WTC11 (cell line): ENCODE measurements around the gene IPO13. TPM values are rescaled to one million over a fixed set of nuclear protein-coding genes. Genes with fewer than 3 reads are reported as not detected.

ENCODE experiments used
- ATAC-seq: fragments of 200-7000 bp; cut with Tn5 transposase; 2 replicates; pipeline ENCODE4 v1.10.0; 2021; ENCODE audit warnings: mild to moderate bottlenecking, moderate library complexity
- CTCF ChIA-PET: fragments of 300-600 bp; sonication (Branson Sonifier 250); formaldehyde crosslinking; loops from one replicate; lab custom pipeline; 2021; ENCODE audit warnings: antibody characterized with exemption; lab: Charles Lee
- POLR2A ChIA-PET: fragments of 350-600 bp; sonication (Branson Sonifier 250); formaldehyde crosslinking; loops from one replicate; lab custom pipeline; 2021; ENCODE audit warnings: antibody characterized with exemption; lab: Charles Lee
- DNase-seq: peaks from one replicate; pipeline ENCODE4 v3.0.0; 2021; ENCODE audit warnings: low spot score
- H3K27ac Mint-ChIP-seq: 2 replicates; pipeline ENCODE4 v1.8.0; 2021; ENCODE audit warnings: mixed read lengths
- H3K27me3 Mint-ChIP-seq: 2 replicates; pipeline ENCODE4 v1.8.0; 2021; ENCODE audit warnings: low read depth, mild to moderate bottlenecking, moderate library complexity, mixed read lengths
- H3K36me3 Mint-ChIP-seq: 2 replicates; pipeline ENCODE4 v1.8.0; 2021; ENCODE audit warnings: mixed read lengths
- H3K4me1 Mint-ChIP-seq: 2 replicates; pipeline ENCODE4 v1.8.0; 2022; ENCODE audit warnings: mixed read lengths
- H3K4me3 Mint-ChIP-seq: 2 replicates; pipeline ENCODE4 v1.8.0; 2021; ENCODE audit warnings: mild to moderate bottlenecking, moderate library complexity, mixed read lengths
- H3K9me3 Mint-ChIP-seq: 2 replicates; pipeline ENCODE4 v1.8.0; 2021; ENCODE audit warnings: mixed read lengths
- AFF4 ChIP-seq: sonication (generic); formaldehyde crosslinking; IDR thresholded peaks from 2 replicates; pipeline ENCODE4 v1.8.1; 2023; ENCODE audit warnings: mild to moderate bottlenecking, missing genetic modification reagents, borderline replicate concordance
- ATF1 ChIP-seq: sonication (generic); formaldehyde crosslinking; IDR thresholded peaks from 2 replicates; pipeline ENCODE4 v1.8.1; 2023; ENCODE audit warnings: mild to moderate bottlenecking, moderate library complexity, missing genetic modification reagents
- ATF2 ChIP-seq: sonication (generic); formaldehyde crosslinking; IDR thresholded peaks from 2 replicates; pipeline ENCODE4 v1.8.1; 2022; ENCODE audit warnings: low read depth, missing genetic modification reagents, borderline replicate concordance
- CREM ChIP-seq: sonication (generic); formaldehyde crosslinking; IDR thresholded peaks from 2 replicates; pipeline ENCODE4 v1.8.1; 2022; ENCODE audit warnings: mild to moderate bottlenecking, missing genetic modification reagents, moderate library complexity
- E2F1 ChIP-seq: sonication (generic); formaldehyde crosslinking; IDR thresholded peaks from 2 replicates; pipeline ENCODE4 v1.8.0; 2022; ENCODE audit warnings: mild to moderate bottlenecking, missing genetic modification reagents
- ESRRA ChIP-seq: sonication (generic); formaldehyde crosslinking; IDR thresholded peaks from 2 replicates; pipeline ENCODE4 v1.8.1; 2022; ENCODE audit warnings: mild to moderate bottlenecking, missing genetic modification reagents, borderline replicate concordance
- FOXJ3 ChIP-seq: sonication (generic); formaldehyde crosslinking; IDR thresholded peaks from 2 replicates; pipeline ENCODE4 v1.9.0; 2021; ENCODE audit warnings: missing genetic modification reagents, mild to moderate bottlenecking, borderline replicate concordance
- FOXK1 ChIP-seq: sonication (generic); formaldehyde crosslinking; IDR thresholded peaks from 2 replicates; pipeline ENCODE4 v1.8.0; 2022; ENCODE audit warnings: mild to moderate bottlenecking, moderate library complexity, missing genetic modification reagents
- MAX ChIP-seq: sonication (generic); formaldehyde crosslinking; IDR thresholded peaks from 2 replicates; pipeline ENCODE4 v1.8.0; 2022; ENCODE audit warnings: mild to moderate bottlenecking, missing genetic modification reagents
- MYBL2 ChIP-seq: sonication (generic); formaldehyde crosslinking; IDR thresholded peaks from 2 replicates; pipeline ENCODE4 v1.8.1; 2023; ENCODE audit warnings: mild to moderate bottlenecking, moderate library complexity, missing genetic modification reagents
- RORB ChIP-seq: fragments of 250-450 bp; sonication (Bioruptor Pico); IDR thresholded peaks from 2 replicates; pipeline ENCODE4 v1.9.0; 2021; ENCODE audit warnings: mild to moderate bottlenecking
- SP1 ChIP-seq: sonication (generic); formaldehyde crosslinking; conservative IDR thresholded peaks from 2 replicates; pipeline ENCODE4 v1.8.1; 2022; ENCODE audit warnings: missing genetic modification reagents
- TEAD4 ChIP-seq: sonication (generic); formaldehyde crosslinking; IDR thresholded peaks from 2 replicates; pipeline ENCODE4 v1.8.0; 2022; ENCODE audit warnings: mild to moderate bottlenecking, missing genetic modification reagents
- ZBTB21 ChIP-seq: sonication (generic); formaldehyde crosslinking; IDR thresholded peaks from 2 replicates; pipeline ENCODE4 v1.8.1; 2023; ENCODE audit warnings: mild to moderate bottlenecking, missing genetic modification reagents, borderline replicate concordance
- ZNF263 ChIP-seq: sonication (generic); formaldehyde crosslinking; IDR thresholded peaks from 2 replicates; pipeline ENCODE4 v1.8.1; 2022; ENCODE audit warnings: low read depth, mild to moderate bottlenecking, moderate library complexity, missing genetic modification reagents
- ZNF317 ChIP-seq: sonication (generic); formaldehyde crosslinking; IDR thresholded peaks from 2 replicates; pipeline ENCODE4 v1.8.1; 2023; ENCODE audit warnings: low read depth, mild to moderate bottlenecking, moderate library complexity, missing genetic modification reagents, borderline replicate concordance
- ZNF423 ChIP-seq: fragments of 250-450 bp; sonication (Bioruptor Pico); IDR thresholded peaks from 2 replicates; pipeline ENCODE4 v2.1.2; 2022; ENCODE audit warnings: mild to moderate bottlenecking, moderate library complexity
- ZNF671 ChIP-seq: fragments of 250-450 bp; sonication (Bioruptor Pico); IDR thresholded peaks from 2 replicates; pipeline ENCODE4 v1.8.0; 2021; ENCODE audit warnings: mild to moderate bottlenecking
- total RNA-seq: library from RNA; stranded (reverse); gene quantifications from 3 replicates; pipeline ENCODE4 v1.2.3, GENCODE V29; 2021
- TF ChIP-seq, protein P1 (sequence below): fragments of 250-450 bp; sonication (Bioruptor Pico); IDR thresholded peaks from 2 replicates; pipeline ENCODE4 v1.8.0; 2021; ENCODE audit warnings: mild to moderate bottlenecking
- TF ChIP-seq, protein P2 (sequence below): sonication (generic); formaldehyde crosslinking; IDR thresholded peaks from 2 replicates; pipeline ENCODE4 v1.8.1; 2023; ENCODE audit warnings: mild to moderate bottlenecking, missing genetic modification reagents

IPO13 gene
- total RNA-seq, 1 experiment from 2014 or later, result 24.2 TPM

GRCh38 chr1:43974443-43975248, 27.9 kb downstream of the IPO13 start, which contains the start of gene ATP6V0B (continued):
- peak; percentile 95 for TF ChIP-seq MAX (CRISPR knock-in tag)
- TF ChIP-seq, protein P1, sequence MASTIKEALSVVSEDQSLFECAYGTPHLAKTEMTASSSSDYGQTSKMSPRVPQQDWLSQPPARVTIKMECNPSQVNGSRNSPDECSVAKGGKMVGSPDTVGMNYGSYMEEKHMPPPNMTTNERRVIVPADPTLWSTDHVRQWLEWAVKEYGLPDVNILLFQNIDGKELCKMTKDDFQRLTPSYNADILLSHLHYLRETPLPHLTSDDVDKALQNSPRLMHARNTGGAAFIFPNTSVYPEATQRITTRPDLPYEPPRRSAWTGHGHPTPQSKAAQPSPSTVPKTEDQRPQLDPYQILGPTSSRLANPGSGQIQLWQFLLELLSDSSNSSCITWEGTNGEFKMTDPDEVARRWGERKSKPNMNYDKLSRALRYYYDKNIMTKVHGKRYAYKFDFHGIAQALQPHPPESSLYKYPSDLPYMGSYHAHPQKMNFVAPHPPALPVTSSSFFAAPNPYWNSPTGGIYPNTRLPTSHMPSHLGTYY (CRISPR knock-in tag), result peak; percentile 86; the same call in 1 of the 2 replicates
- peak; percentile 88 for TF ChIP-seq FOXK1 (CRISPR knock-in tag)
- TF ChIP-seq RORB (CRISPR knock-in tag), result no peak
- peak; percentile 51; the same call in 1 of the 2 replicates for TF ChIP-seq ZNF671
- TF ChIP-seq ATF2, result no peak
- no peak for TF ChIP-seq ATF1 (CRISPR knock-in tag)

DNA sequence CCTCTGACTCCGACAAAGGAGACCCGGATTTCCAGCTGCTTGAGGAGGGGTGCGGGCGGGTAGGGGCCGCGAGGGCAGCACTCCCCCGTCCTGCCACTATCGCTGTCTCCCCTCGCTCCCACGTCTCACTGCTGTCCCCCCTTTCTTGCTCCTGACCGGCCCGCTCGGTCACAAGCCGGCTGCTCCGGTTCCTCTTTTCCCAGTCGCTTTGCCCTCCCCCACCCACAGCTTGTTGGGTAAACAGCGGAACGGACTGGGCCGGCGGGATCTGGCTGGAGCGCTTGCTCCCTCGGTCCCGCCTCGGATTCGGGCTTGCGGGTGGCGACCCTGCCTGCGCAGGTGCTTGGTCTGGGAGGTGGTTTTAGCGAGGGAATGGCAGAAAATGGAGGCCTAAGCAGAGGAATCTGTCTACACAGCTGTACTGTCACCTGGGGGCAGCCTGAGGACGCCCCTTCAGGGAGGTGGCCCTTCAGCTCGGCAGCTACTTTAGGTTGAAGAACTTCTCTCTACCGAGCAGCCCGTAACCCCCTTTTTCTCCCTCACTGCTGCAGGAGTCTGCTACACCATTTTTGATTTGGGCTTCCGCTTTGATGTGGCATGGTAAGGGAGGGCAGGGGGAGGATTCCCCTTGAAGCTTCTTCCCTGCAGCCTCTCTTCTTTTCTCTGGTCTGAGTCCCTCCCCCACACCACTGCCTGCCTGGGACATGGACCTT, 28.7 kb downstream of the IPO13 start:
- Mint-ChIP-seq H3K4me3 (peak overlapping the region; percentile 89), H3K9me3 (no peaks in the 10 kb centered on the region), H3K27me3 (no peaks in the 10 kb centered on the region), H3K36me3 (peaks cover 36% of the 10 kb centered on the region), H3K27ac (peak overlapping the region; percentile 41; the same call in 1 of the 2 replicates), H3K4me1 (peaks cover 42% of the 10 kb centered on the region)
- CTCF ChIA-PET, result interaction anchor here (0.6 to 2.9 kb wide), 11 partner anchors 13 to 264 kb away, joined by 3 to 23 read pairs (median 4); partner anchors contain the start of genes ARTN and IPO13
- POLR2A ChIA-PET, result interaction anchor here (0.7 to 2.3 kb wide), 7 partner anchors 17 to 211 kb away, joined by 3 to 13 read pairs (median 4); partner anchors contain the start of genes ARTN, CCDC24 and SLC6A9
- DNase-seq (peak; percentile 58), ATAC-seq (no peak)
- TF ChIP-seq ESRRA (CRISPR knock-in tag) (no peak), MYBL2 (CRISPR knock-in tag) (no peak), ZBTB21 (CRISPR knock-in tag) (no peak), CREM (no peak), FOXJ3 (CRISPR knock-in tag) (no peak), E2F1 (CRISPR knock-in tag) (no peak; the same call in 1 of the 2 replicates), ZNF423 (CRISPR knock-in tag) (no peak), SP1 (CRISPR knock-in tag) (no peak), ZNF317 (CRISPR knock-in tag) (no peak), TEAD4 (CRISPR knock-in tag) (no peak), ZNF263 (no peak), AFF4 (CRISPR knock-in tag) (no peak)
- TF ChIP-seq, protein P2, sequence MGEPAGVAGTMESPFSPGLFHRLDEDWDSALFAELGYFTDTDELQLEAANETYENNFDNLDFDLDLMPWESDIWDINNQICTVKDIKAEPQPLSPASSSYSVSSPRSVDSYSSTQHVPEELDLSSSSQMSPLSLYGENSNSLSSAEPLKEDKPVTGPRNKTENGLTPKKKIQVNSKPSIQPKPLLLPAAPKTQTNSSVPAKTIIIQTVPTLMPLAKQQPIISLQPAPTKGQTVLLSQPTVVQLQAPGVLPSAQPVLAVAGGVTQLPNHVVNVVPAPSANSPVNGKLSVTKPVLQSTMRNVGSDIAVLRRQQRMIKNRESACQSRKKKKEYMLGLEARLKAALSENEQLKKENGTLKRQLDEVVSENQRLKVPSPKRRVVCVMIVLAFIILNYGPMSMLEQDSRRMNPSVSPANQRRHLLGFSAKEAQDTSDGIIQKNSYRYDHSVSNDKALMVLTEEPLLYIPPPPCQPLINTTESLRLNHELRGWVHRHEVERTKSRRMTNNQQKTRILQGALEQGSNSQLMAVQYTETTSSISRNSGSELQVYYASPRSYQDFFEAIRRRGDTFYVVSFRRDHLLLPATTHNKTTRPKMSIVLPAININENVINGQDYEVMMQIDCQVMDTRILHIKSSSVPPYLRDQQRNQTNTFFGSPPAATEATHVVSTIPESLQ (CRISPR knock-in tag), result no peak
- TF ChIP-seq, protein P1 (CRISPR knock-in tag), result no peak
